Neuronal stem cell (in vitro differentiated cells): ENCODE results near the gene CCDC171.

Source experiments
- DNase-seq: peaks from one replicate; pipeline ENCODE4 v3.0.0-alpha.2; 2013; ENCODE audit warnings: low spot score
- H2AFZ ChIP-seq: one replicate; pipeline ENCODE4 v1.6.1; 2013; ENCODE audit warnings: mild to moderate bottlenecking, low read length, inconsistent platforms
- H2AK5ac ChIP-seq: 2 replicates; pipeline ENCODE4 v1.6.1; 2013; ENCODE audit warnings: low read depth, mild to moderate bottlenecking, inconsistent platforms, low read length, moderate library complexity, mixed read lengths
- H2BK120ac ChIP-seq: 2 replicates; pipeline ENCODE4 v1.6.1; 2013; ENCODE audit warnings: low read depth, mild to moderate bottlenecking, inconsistent platforms, low read length, moderate library complexity, mixed read lengths
- H2BK12ac ChIP-seq: one replicate; pipeline ENCODE4 v1.6.1; 2013; ENCODE audit warnings: low read length, inconsistent platforms
- H2BK15ac ChIP-seq: 2 replicates; pipeline ENCODE4 v1.6.1; 2013; ENCODE audit warnings: mild to moderate bottlenecking, low read length, inconsistent platforms, mixed read lengths
- H2BK5ac ChIP-seq: one replicate; pipeline ENCODE4 v1.6.1; 2013; ENCODE audit warnings: inconsistent platforms, mild to moderate bottlenecking, low read length, moderate library complexity
- H3K14ac ChIP-seq: one replicate; pipeline ENCODE4 v1.6.1; 2013; ENCODE audit warnings: low read length, inconsistent platforms
- H3K18ac ChIP-seq: 2 replicates; pipeline ENCODE4 v1.6.1; 2013; ENCODE audit warnings: low read length, inconsistent platforms
- H3K23ac ChIP-seq: 2 replicates; pipeline ENCODE4 v1.6.1; 2013; ENCODE audit warnings: low read depth, mild to moderate bottlenecking, mixed read lengths, low read length, inconsistent platforms; ENCODE audit not compliant: poor library complexity
- H3K27ac ChIP-seq: replicated peaks from 3 replicates; pipeline ENCODE4 v1.5.1; 2013; ENCODE audit warnings: low read length, inconsistent platforms
- H3K27me3 ChIP-seq, 3 experiments: 2 replicates each; pipeline ENCODE4 v1.6.1; 2013; ENCODE audit warnings: low read length in 3 of 3, mild to moderate bottlenecking in 2 of 3, inconsistent platforms in 1 of 3, low read depth in 1 of 3, mixed read lengths in 1 of 3, moderate library complexity in 1 of 3; ENCODE audit not compliant: control insufficient read depth in 3 of 3, insufficient read depth in 3 of 3
- H3K36me3 ChIP-seq, 2 donors: replicated peaks in 1 of 2; 2 replicates each; pipeline ENCODE4 v1.6.1; 2013; ENCODE audit warnings: low read length in 2 of 2; ENCODE audit not compliant: control insufficient read depth in 2 of 2, insufficient read depth in 2 of 2
- H3K4ac ChIP-seq: 2 replicates; pipeline ENCODE4 v1.6.1; 2013; ENCODE audit warnings: inconsistent platforms, mild to moderate bottlenecking, low read length, moderate library complexity
- H3K4me1 ChIP-seq, 2 donors: 1 replicate in 1 of 2; 2 replicates in 1 of 2; pipeline ENCODE4 v1.6.1; 2013; ENCODE audit warnings: low read length in 2 of 2, low read depth in 1 of 2; ENCODE audit not compliant: control insufficient read depth in 2 of 2, insufficient read depth in 1 of 2
- H3K4me2 ChIP-seq: one replicate; pipeline ENCODE4 v1.6.1; 2013; ENCODE audit warnings: mild to moderate bottlenecking, low read length, inconsistent platforms; ENCODE audit not compliant: insufficient read depth, poor library complexity, severe bottlenecking
- H3K4me3 ChIP-seq, 2 donors: 2 replicates each; pipeline ENCODE4 v1.5.1; 2013; ENCODE audit warnings: low read length in 2 of 2, mild to moderate bottlenecking in 2 of 2, inconsistent platforms in 1 of 2, moderate library complexity in 1 of 2
- H3K79me1 ChIP-seq: one replicate; pipeline ENCODE4 v1.6.1; 2013; ENCODE audit warnings: low read depth, mild to moderate bottlenecking, inconsistent platforms, low read length, moderate library complexity
- H3K9ac ChIP-seq: one replicate; pipeline ENCODE4 v1.6.1; 2013; ENCODE audit warnings: mild to moderate bottlenecking, low read depth, low read length, inconsistent platforms; ENCODE audit not compliant: poor library complexity
- H3K9me3 ChIP-seq, 2 donors: replicated peaks in 1 of 2; 2 replicates each; pipeline versions ENCODE3 to v1.6.1; 2013; ENCODE audit warnings: low read length in 2 of 2, mild to moderate bottlenecking in 2 of 2, inconsistent platforms in 1 of 2, low read depth in 1 of 2, mixed read lengths in 1 of 2, moderate library complexity in 1 of 2; ENCODE audit not compliant: control insufficient read depth in 2 of 2, insufficient read depth in 1 of 2
- H4K8ac ChIP-seq: one replicate; pipeline ENCODE4 v1.6.1; 2013; ENCODE audit warnings: low read depth, mild to moderate bottlenecking, inconsistent platforms, low read length, moderate library complexity
- H4K91ac ChIP-seq: one replicate; pipeline ENCODE4 v1.6.1; 2013; ENCODE audit warnings: low read length, low read depth, mild to moderate bottlenecking, inconsistent platforms; ENCODE audit not compliant: poor library complexity
- WGBS, 2 donors: extraction: QIAGEN DNeasy Blood & Tissue Kit; methylation state at CpG; one replicate each; pipeline ENCODE4 v1.1.7; 2013; ENCODE audit warnings: missing lambda C conversion rate in 2 of 2, mixed read lengths in 1 of 2; ENCODE audit not compliant: insufficient read length in 2 of 2, insufficient replicate concordance in 1 of 2; ENCODE audit errors: extremely low coverage in 2 of 2; 5-methylcytosine and 5-hydroxymethylcytosine counted together

CCDC171 gene

DNA sequence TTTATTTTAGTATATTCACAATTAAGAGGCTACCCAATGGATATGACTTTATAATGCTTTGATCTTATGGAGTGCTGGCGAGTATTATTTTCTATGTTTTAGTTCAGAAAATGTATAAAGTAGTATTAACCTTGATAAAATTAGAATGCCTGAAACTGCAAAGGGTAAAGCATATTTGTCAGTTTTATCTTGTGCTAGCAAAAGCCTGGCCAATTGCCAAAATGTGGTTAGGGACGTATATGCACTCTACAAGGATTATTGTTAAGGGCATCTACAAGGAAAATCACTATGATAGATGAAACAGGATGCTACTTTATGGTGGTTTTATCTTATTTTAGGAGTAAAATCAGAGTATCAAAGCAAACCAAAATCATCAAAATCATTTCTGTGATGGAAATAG, 281.7 kb downstream of the CCDC171 start:
- Histone ChIP-seq H3K36me3 (no peaks in the 10 kb centered on the region), H3K27ac (no peak overlapping the region), H3K14ac (no peak overlapping the region), H3K9me3 (no peaks in the 10 kb centered on the region), H3K9ac (no peak overlapping the region), H3K4ac (no peak overlapping the region), H3K79me1 (no peaks in the 10 kb centered on the region), H4K8ac (no peak overlapping the region), H3K23ac (no peak overlapping the region), H3K18ac (no peak overlapping the region), H2BK15ac (no peak overlapping the region), H2BK12ac (no peak overlapping the region), H2BK5ac (no peak overlapping the region), H3K4me3 (no peak overlapping the region), H3K27me3 (no peaks in the 10 kb centered on the region), H2BK120ac (no peak overlapping the region), H3K4me2 (no peak overlapping the region), H2AK5ac (no peak overlapping the region), H4K91ac (no peak overlapping the region), H3K4me1 (no peaks in the 10 kb centered on the region), H2AFZ (no peak overlapping the region)
- no CpG with 5 or more reads among the region's 2 CpGs for WGBS, 2 donors
- DNase-seq = no peak

DNA sequence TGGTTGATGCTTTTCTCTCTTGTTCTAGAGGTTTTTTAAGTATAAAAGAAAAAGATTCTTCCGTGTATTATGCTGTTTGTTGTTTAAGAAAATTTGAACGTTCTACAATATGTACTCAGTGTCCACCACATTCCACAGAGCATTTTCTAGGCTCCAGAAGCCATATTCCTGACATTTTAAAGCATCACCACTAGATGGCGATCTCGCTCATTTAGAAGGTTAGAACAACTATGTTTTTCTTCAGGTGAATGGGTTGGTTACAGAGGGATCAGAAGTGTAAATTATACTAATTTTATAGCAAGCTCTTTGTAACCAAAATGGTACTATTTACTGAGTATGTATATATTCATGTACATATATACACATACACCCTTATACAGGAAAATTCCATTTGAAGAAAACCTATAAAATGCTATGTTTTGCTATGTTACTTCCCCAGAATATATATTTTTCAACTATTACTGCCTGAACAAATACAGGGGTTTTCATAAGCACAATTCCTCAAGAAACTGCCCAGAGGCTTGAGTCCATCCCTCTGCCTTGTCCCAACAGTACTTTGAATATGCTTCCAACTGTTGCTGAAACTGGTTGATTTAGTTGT, 284.3 kb downstream of the CCDC171 start:
- Histone ChIP-seq H2BK12ac (no peak overlapping the region), H2BK120ac (no peak overlapping the region), H3K4me3 (no peak overlapping the region), H3K27me3 (no peaks in the 10 kb centered on the region), H3K4me1 (no peaks in the 10 kb centered on the region), H3K4me2 (no peak overlapping the region), H3K18ac (no peak overlapping the region), H4K8ac (no peak overlapping the region), H2BK5ac (no peak overlapping the region), H3K9ac (no peak overlapping the region), H3K23ac (no peak overlapping the region), H3K27ac (no peak overlapping the region), H3K79me1 (no peaks in the 10 kb centered on the region), H2BK15ac (no peak overlapping the region), H2AK5ac (no peak overlapping the region), H3K9me3 (no peaks in the 10 kb centered on the region), H3K14ac (no peak overlapping the region), H3K36me3 (no peaks in the 10 kb centered on the region), H3K4ac (no peak overlapping the region), H2AFZ (no peak overlapping the region), H4K91ac (no peak overlapping the region)
- no CpG with 5 or more reads among the region's 4 CpGs for WGBS, 2 donors
- peak; percentile 47 for DNase-seq

DNA sequence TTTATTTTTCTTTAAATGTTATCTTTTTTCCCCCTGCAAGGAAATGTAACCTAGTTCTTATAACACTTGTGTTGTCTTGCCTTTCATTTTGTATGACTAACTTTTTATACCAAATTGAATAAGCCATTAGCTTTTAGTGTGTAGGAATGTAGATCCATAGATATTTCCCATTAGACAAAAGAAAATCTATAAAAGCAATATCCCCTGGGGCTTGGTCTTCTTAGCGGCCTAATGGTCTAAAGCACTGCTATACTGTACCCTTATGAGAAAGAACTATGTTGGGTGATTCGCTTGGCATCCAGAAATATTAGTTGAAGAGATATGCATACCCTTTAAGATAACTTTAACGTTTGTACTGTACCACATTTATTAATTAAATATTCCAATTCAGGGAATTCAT, 289.2 kb downstream of the CCDC171 start:
- Histone ChIP-seq H2BK120ac (no peak overlapping the region), H2BK15ac (no peak overlapping the region), H3K27ac (no peak overlapping the region), H3K36me3 (no peaks in the 10 kb centered on the region), H2AFZ (no peak overlapping the region), H3K23ac (no peak overlapping the region), H3K4me1 (no peaks in the 10 kb centered on the region), H3K14ac (no peak overlapping the region), H2BK12ac (no peak overlapping the region), H3K9ac (no peak overlapping the region), H3K27me3 (no peaks in the 10 kb centered on the region), H2BK5ac (no peak overlapping the region), H3K4me2 (no peak overlapping the region), H3K18ac (no peak overlapping the region), H3K9me3 (no peaks in the 10 kb centered on the region), H4K8ac (no peak overlapping the region), H2AK5ac (no peak overlapping the region), H3K79me1 (no peaks in the 10 kb centered on the region), H3K4ac (no peak overlapping the region), H3K4me3 (no peak overlapping the region), H4K91ac (no peak overlapping the region)
- DNase-seq = no peak
- WGBS, 2 donors = no CpG with 5 or more reads among the region's 3 CpGs

DNA sequence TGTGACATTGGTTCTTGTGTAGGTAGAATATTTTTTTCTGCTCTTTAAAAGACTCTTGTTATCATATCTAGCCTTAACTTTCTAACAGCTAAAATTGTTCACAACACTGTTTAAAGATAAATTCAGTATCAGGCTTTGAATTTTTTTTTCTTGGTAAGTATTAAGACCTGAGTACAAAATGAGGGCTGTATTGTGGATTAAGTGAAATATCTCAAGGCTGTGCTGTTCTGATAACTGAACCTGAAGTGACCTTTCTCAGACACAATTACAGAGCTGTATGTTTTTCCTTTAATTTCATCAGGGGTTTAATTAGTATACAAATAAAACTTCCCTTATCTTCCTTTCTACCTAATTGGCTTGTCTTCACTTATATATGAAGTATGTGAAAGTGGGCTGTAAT, 290.5 kb downstream of the CCDC171 start:
- H3K23ac ChIP-seq = no peak overlapping the region
- H2AFZ ChIP-seq = no peak overlapping the region
- H3K79me1 ChIP-seq = no peaks in the 10 kb centered on the region
- H3K4ac ChIP-seq = no peak overlapping the region
- no peak overlapping the region for H2BK12ac ChIP-seq
- H3K18ac ChIP-seq = no peak overlapping the region
- H2BK5ac ChIP-seq = no peak overlapping the region
- H3K4me2 ChIP-seq = no peak overlapping the region
- no peaks in the 10 kb centered on the region for H3K27me3 ChIP-seq
- no peak overlapping the region for H4K8ac ChIP-seq
- H3K4me3 ChIP-seq = no peak overlapping the region
- H2BK15ac ChIP-seq = no peak overlapping the region
- H2AK5ac ChIP-seq = no peak overlapping the region
- no peaks in the 10 kb centered on the region for H3K36me3 ChIP-seq
- H3K9ac ChIP-seq = no peak overlapping the region
- H3K14ac ChIP-seq = no peak overlapping the region
- no peaks in the 10 kb centered on the region for H3K4me1 ChIP-seq
- H2BK120ac ChIP-seq = no peak overlapping the region
- H4K91ac ChIP-seq = no peak overlapping the region
- H3K9me3 ChIP-seq = no peaks in the 10 kb centered on the region
- H3K27ac ChIP-seq = no peak overlapping the region
- DNase-seq = no peak
